Keratinocyte (primary cell): ENCODE data around the gene CACNB3. TPM values are rescaled to one million over a fixed set of nuclear protein-coding genes. Genes with fewer than 3 reads are reported as not detected.

Experiments used
- DNase-seq: peaks from one replicate; pipeline ENCODE4 v3.0.0-alpha.2; 2011; ENCODE audit warnings: low read depth, missing footprints, low spot score
- FAIRE-seq: peaks from 2 replicates; lab custom pipeline; 2011; peaks lifted over from hg19 to GRCh38; lab: Jason Lieb, UNC
- H2AFZ ChIP-seq: 2 replicates; pipeline ENCODE4 v1.6.0; 2012; ENCODE audit warnings: low read length, control low read depth, inconsistent platforms; ENCODE audit not compliant: control insufficient read depth
- H3K27ac ChIP-seq: 2 replicates; pipeline ENCODE4 v1.5.1; 2011; ENCODE audit warnings: low read length; ENCODE audit not compliant: control insufficient read depth, insufficient read depth
- H3K27me3 ChIP-seq: 3 replicates; pipeline ENCODE4 v1.6.0; 2011; ENCODE audit warnings: low read length; ENCODE audit not compliant: control insufficient read depth, insufficient read depth; ENCODE audit errors: extremely low read depth
- H3K36me3 ChIP-seq, 2 experiments: 2 replicates in 1 of 2; 3 replicates in 1 of 2; pipeline ENCODE4 v1.5.1; 2011; ENCODE audit warnings: low read length in 2 of 2, mild to moderate bottlenecking in 1 of 2; ENCODE audit not compliant: control insufficient read depth in 2 of 2, insufficient read depth in 2 of 2; ENCODE audit errors: extremely low read depth in 1 of 2
- H3K4me1 ChIP-seq: 3 replicates; pipeline ENCODE4 v1.5.1; 2011; ENCODE audit warnings: low read length; ENCODE audit not compliant: control insufficient read depth, insufficient read depth; ENCODE audit errors: extremely low read depth
- H3K4me2 ChIP-seq: 3 replicates; pipeline ENCODE4 v1.6.0; 2011; ENCODE audit warnings: low read depth, low read length; ENCODE audit not compliant: control insufficient read depth, insufficient read depth; ENCODE audit errors: extremely low read depth
- H3K4me3 ChIP-seq, 3 experiments: fragments of 200-600 bp in 1 of 3; sonication (generic) in 1 of 3; 2 replicates in 2 of 3; 3 replicates in 1 of 3; pipeline ENCODE4 v1.5.1; 2011 to 2016; ENCODE audit warnings: low read length in 3 of 3, mild to moderate bottlenecking in 3 of 3, control low read depth in 2 of 3, inconsistent platforms in 1 of 3, low read depth in 1 of 3, mixed read lengths in 1 of 3, mixed run types in 1 of 3, moderate library complexity in 1 of 3; ENCODE audit not compliant: control insufficient read depth in 2 of 3, insufficient read depth in 2 of 3; ENCODE audit errors: extremely low read depth in 1 of 3
- H3K79me2 ChIP-seq: 2 replicates; pipeline ENCODE4 v1.6.0; 2012; ENCODE audit warnings: low read length; ENCODE audit not compliant: control insufficient read depth, insufficient read depth
- H3K9ac ChIP-seq: 3 replicates; pipeline ENCODE4 v1.6.0; 2011; ENCODE audit warnings: low read length; ENCODE audit not compliant: control insufficient read depth, insufficient read depth; ENCODE audit errors: extremely low read depth
- H3K9me1 ChIP-seq: 3 replicates; pipeline ENCODE4 v1.6.0; 2011; ENCODE audit warnings: low read length; ENCODE audit not compliant: control insufficient read depth, insufficient read depth; ENCODE audit errors: extremely low read depth
- H3K9me3 ChIP-seq: 2 replicates; pipeline ENCODE4 v1.5.1; 2012; ENCODE audit warnings: low read depth, low read length; ENCODE audit not compliant: control insufficient read depth
- H4K20me1 ChIP-seq: 3 replicates; pipeline ENCODE4 v1.6.0; 2011; ENCODE audit warnings: low read length; ENCODE audit not compliant: control insufficient read depth, insufficient read depth; ENCODE audit errors: extremely low read depth
- CTCF ChIP-seq, 3 experiments: IDR thresholded peaks in 1 of 3; conservative IDR thresholded peaks in 1 of 3; optimal IDR thresholded peaks in 1 of 3; 2 replicates in 2 of 3; 3 replicates in 1 of 3; pipeline versions ENCODE3 to v1.5.1; 2011; ENCODE audit warnings: low read length in 3 of 3, mild to moderate bottlenecking in 3 of 3, moderate library complexity in 2 of 3, control low read depth in 1 of 3, inconsistent platforms in 1 of 3; ENCODE audit not compliant: insufficient read depth in 2 of 3; ENCODE audit errors: extremely low read depth in 1 of 3
- EZH2 ChIP-seq: IDR thresholded peaks from one replicate; pipeline ENCODE4 v1.6.1; 2012; ENCODE audit warnings: inconsistent platforms, mild to moderate bottlenecking, low read length, moderate library complexity
- dilution Hi-C: fragments of 300-500 bp; cut with MboI; formaldehyde crosslinking; loops from one replicate; pipeline ENCODE4 v1.7.0; 2020; ENCODE audit warnings: low sequenced_read_pairs; ENCODE audit not compliant: extremely low pct_ligation_motif_present
- polyA plus RNA-seq, 5 experiments: library from polyadenylated mRNA; depleted of rRNA in 3 of 5; stranded (reverse) in 3 of 5; stranded (forward) in 1 of 5; unstranded in 1 of 5; fragments of >200 nt; gene quantifications; 1 replicate in 1 of 5; 2 replicates in 3 of 5; 3 replicates in 1 of 5; pipeline versions ENCODE4 v1.2.1 to v1.2.3, GENCODE V29; 2011 to 2012; ENCODE audit warnings: missing spikeins in 2 of 5, low read depth in 1 of 5, low replicate concordance in 1 of 5

Gene CACNB3
- polyA plus RNA-seq, 1 donor (not counting 4 experiments of a cell fraction or from before 2014, with no cell fraction given) = 16.1 TPM

- FAIRE-seq (peak; percentile 64), DNase-seq (no peak)
- dilution Hi-C loops = no loop called here
- H3K27me3 ChIP-seq = no peaks in the 10 kb centered on the region
- TF ChIP-seq CTCF (optimal IDR thresholded peaks at IDR 0.05 in 1 of 3, IDR thresholded peaks at IDR 0.05 in 1 of 3, conservative IDR thresholded peaks at IDR 0.05 in 1 of 3; ENCODE audit: extremely low read depth in 1 of 3, insufficient read depth in 2 of 3, low read length in 3 of 3) (no peak), EZH2 (no peak)
- H3K36me3 ChIP-seq = peaks cover 18 to 31% of the 10 kb centered on the region in 2 experiments
- H3K9me3 ChIP-seq = no peaks in the 10 kb centered on the region
- H3K9ac ChIP-seq = no peak overlapping the region
- peaks cover 2% of the 10 kb centered on the region for H3K9me1 ChIP-seq
- no peak overlapping the region for H2AFZ ChIP-seq
- peaks cover 7% of the 10 kb centered on the region for H4K20me1 ChIP-seq
- H3K4me1 ChIP-seq = peaks cover 5% of the 10 kb centered on the region
- no peak overlapping the region for H3K4me3 ChIP-seq
- no peak overlapping the region for H3K4me2 ChIP-seq
- no peaks in the 10 kb centered on the region for H3K79me2 ChIP-seq
- H3K27ac ChIP-seq = no peak overlapping the region
Observed at GRCh38 chr12:48826209-48826855, 8.0 kb downstream of the CACNB3 start.

- Histone ChIP-seq H4K20me1 (peaks cover 7% of the 10 kb centered on the region), H3K9me1 (peaks cover 2% of the 10 kb centered on the region), H3K9ac (no peak overlapping the region), H3K27ac (no peak overlapping the region), H3K9me3 (no peaks in the 10 kb centered on the region), H3K4me3 (no peak overlapping the region), H3K36me3 (peaks cover 24 to 38% of the 10 kb centered on the region in 2 experiments), H3K79me2 (no peaks in the 10 kb centered on the region), H3K27me3 (no peaks in the 10 kb centered on the region), H3K4me2 (no peak overlapping the region), H3K4me1 (peaks cover 5% of the 10 kb centered on the region), H2AFZ (no peak overlapping the region)
- TF ChIP-seq EZH2 (no peak), CTCF (optimal IDR thresholded peaks at IDR 0.05 in 1 of 3, IDR thresholded peaks at IDR 0.05 in 1 of 3, conservative IDR thresholded peaks at IDR 0.05 in 1 of 3; ENCODE audit: extremely low read depth in 1 of 3, insufficient read depth in 2 of 3, low read length in 3 of 3) (no peak)
- dilution Hi-C loops = no loop called here
- FAIRE-seq (no peak), DNase-seq (no peak)
Observed at GRCh38 chr12:48827026-48827425, 8.7 kb downstream of the CACNB3 start.
